ENCODE measurements around the gene CD48. TPM values are rescaled to one million over a fixed set of nuclear protein-coding genes. Genes with fewer than 3 reads are reported as not detected.

The CD48 gene
- total and polyA plus RNA-seq, 2 of the 4 experiments (the other 2 are of a cell fraction) = not detected

DNA sequence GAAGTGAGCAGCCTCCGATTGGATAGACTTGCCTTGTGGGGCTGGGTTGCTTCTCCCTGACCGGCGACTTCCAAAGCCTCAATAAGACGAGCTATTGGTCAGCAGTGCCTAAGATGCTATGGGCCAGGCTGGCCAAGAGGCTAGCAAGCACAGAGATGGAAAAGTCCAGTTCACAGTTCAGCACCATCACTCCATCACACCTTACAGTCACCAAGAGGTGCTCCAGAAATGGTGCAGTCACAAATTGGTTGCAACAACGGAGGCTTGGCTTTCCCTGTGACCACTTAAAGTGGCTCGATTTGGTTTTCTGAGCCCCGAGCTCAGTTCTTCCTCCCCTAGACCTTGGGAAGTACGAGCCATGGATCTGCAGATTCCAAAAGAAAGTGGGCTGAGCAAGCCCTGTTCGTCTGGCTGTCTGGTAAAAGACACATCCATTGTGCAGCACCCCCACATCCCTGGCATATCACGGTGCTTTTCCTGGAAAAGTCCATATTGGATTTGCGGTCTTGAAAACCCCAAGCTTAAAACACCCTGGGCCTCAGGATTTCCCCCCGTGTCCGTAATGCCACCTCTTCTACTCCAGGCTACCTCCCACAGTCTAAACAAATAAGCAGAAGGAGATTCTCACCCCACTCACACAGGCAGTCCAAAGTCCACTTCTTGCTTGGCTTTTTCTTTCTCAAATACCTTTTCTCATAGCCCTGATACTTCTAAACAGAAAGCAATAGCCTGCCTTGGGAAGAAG lies 66.1 kb downstream of the CD48 start:
- no peaks in the 10 kb centered on the region for H3K79me1 ChIP-seq (ENCODE audit: low read depth in 1 of 2, low read length in 2 of 2)
- no peak overlapping the region for H2BK120ac ChIP-seq (ENCODE audit: low read depth, low read length)
- no peak overlapping the region for H3K27ac ChIP-seq (ENCODE audit: insufficient read depth, low read length)
- no peak overlapping the region for H2BK5ac ChIP-seq (ENCODE audit: low read depth, low read length, poor library complexity, severe bottlenecking)
- in situ Hi-C loops (cut with MboI; ENCODE audit: low sequenced_read_pairs) = no loop called here
- no peak overlapping the region for H2BK15ac ChIP-seq (ENCODE audit: low read depth, low read length)
- no peak overlapping the region for H3K4me3 ChIP-seq (ENCODE audit: insufficient read depth, low read depth, low read length)
- intact Hi-C loops (cut with micrococcal nuclease) = no loop called here
- no peaks in the 10 kb centered on the region; the same call in 1 of the 2 replicates for H3K27me3 ChIP-seq (ENCODE audit: control insufficient read depth, insufficient read depth, low read length)
- H3K9ac ChIP-seq (ENCODE audit: low read depth, low read length) = no peak overlapping the region
- WGBS, 2 experiments (ENCODE audit: extremely low coverage in 2 of 2, insufficient read length in 1 of 2) = 54% methylated on average over 9 of the region's 13 CpGs; no CpG with 5 or more reads in 1 of the 2 experiments
- no peaks in the 10 kb centered on the region for H4K20me1 ChIP-seq (ENCODE audit: insufficient read depth, low read length)
- dilution Hi-C loops (cut with HindIII; ENCODE audit: low sequenced_read_pairs, unreplicated experiment) = no loop called here
- CTCF ChIA-PET = no interaction called here
- H3K4ac ChIP-seq (ENCODE audit: low read depth, low read length) = no peak overlapping the region
- no peak overlapping the region for H2AFZ ChIP-seq (replicated peaks; ENCODE audit: low read length, poor library complexity)
- no peaks in the 10 kb centered on the region for H3K4me1 ChIP-seq (ENCODE audit: control insufficient read depth, insufficient read depth, low read length)
- H3K36me3 ChIP-seq (ENCODE audit: control insufficient read depth, insufficient read depth, low read length) = no peaks in the 10 kb centered on the region
- no TSS peak for BruUV-seq (replicated peaks)
- H4K91ac ChIP-seq (ENCODE audit: insufficient read depth, low read depth, low read length) = no peak overlapping the region
- ATAC-seq (ENCODE audit: low read depth) (no peak), DNase-seq (no peak)
- H3K4me2 ChIP-seq (ENCODE audit: low read depth, low read length) = no peak overlapping the region
- no peak overlapping the region for H2AK9ac ChIP-seq (replicated peaks; ENCODE audit: low read depth, low read length, poor library complexity)
- no peaks in the 10 kb centered on the region for H3K9me3 ChIP-seq (ENCODE audit: control insufficient read depth, insufficient read depth, low read length)
- no peak overlapping the region for H2AK5ac ChIP-seq (ENCODE audit: low read depth, low read length)
- H3K56ac ChIP-seq (ENCODE audit: extremely low read depth, insufficient read depth, low read length) = no peak overlapping the region
- POLR2A ChIA-PET (ENCODE audit: unreplicated experiment) = no interaction called here
- no peaks in the 10 kb centered on the region for H3K9me1 ChIP-seq (ENCODE audit: insufficient read depth, low read length)
- H4K8ac ChIP-seq (ENCODE audit: low read depth in 2 of 2, low read length in 2 of 2) = no peak overlapping the region
- H3K23ac ChIP-seq (ENCODE audit: low read depth, low read length) = no peak overlapping the region
- H2BK20ac ChIP-seq (ENCODE audit: low read depth, low read length) = no peak overlapping the region
- no peak overlapping the region for H3K14ac ChIP-seq (replicated peaks; ENCODE audit: low read depth, low read length)
- TF ChIP-seq SMC3 (IDR thresholded peaks at IDR 0.05; ENCODE audit: low read depth, low read length) (no peak), MXI1 (IDR thresholded peaks at IDR 0.05; ENCODE audit: borderline replicate concordance, low read depth, low read length) (no peak), RFX5 (IDR thresholded peaks at IDR 0.05; ENCODE audit: low read depth, low read length) (no peak), MAFK (IDR thresholded peaks at IDR 0.05; ENCODE audit: low read depth, low read length) (no peak), CEBPB (IDR thresholded peaks at IDR 0.05; ENCODE audit: low read depth, low read length) (no peak), BHLHE40 (IDR thresholded peaks at IDR 0.05; ENCODE audit: low read depth, low read length) (no peak), POLR2A (IDR thresholded peaks at IDR 0.05; ENCODE audit: low read depth, low read length) (no peak), RCOR1 (IDR thresholded peaks at IDR 0.05; ENCODE audit: insufficient replicate concordance, low read length) (no peak), CHD1 (IDR thresholded peaks at IDR 0.05; ENCODE audit: low read depth, low read length) (no peak), MAZ (IDR thresholded peaks at IDR 0.05; ENCODE audit: borderline replicate concordance, low read depth, low read length) (no peak)
- TF ChIP-seq, protein P1, sequence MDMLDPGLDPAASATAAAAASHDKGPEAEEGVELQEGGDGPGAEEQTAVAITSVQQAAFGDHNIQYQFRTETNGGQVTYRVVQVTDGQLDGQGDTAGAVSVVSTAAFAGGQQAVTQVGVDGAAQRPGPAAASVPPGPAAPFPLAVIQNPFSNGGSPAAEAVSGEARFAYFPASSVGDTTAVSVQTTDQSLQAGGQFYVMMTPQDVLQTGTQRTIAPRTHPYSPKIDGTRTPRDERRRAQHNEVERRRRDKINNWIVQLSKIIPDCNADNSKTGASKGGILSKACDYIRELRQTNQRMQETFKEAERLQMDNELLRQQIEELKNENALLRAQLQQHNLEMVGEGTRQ (IDR thresholded peaks at IDR 0.05; ENCODE audit: low read depth, low read length) = no peak
- TF ChIP-seq, protein P2, sequence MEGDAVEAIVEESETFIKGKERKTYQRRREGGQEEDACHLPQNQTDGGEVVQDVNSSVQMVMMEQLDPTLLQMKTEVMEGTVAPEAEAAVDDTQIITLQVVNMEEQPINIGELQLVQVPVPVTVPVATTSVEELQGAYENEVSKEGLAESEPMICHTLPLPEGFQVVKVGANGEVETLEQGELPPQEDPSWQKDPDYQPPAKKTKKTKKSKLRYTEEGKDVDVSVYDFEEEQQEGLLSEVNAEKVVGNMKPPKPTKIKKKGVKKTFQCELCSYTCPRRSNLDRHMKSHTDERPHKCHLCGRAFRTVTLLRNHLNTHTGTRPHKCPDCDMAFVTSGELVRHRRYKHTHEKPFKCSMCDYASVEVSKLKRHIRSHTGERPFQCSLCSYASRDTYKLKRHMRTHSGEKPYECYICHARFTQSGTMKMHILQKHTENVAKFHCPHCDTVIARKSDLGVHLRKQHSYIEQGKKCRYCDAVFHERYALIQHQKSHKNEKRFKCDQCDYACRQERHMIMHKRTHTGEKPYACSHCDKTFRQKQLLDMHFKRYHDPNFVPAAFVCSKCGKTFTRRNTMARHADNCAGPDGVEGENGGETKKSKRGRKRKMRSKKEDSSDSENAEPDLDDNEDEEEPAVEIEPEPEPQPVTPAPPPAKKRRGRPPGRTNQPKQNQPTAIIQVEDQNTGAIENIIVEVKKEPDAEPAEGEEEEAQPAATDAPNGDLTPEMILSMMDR (conservative IDR thresholded peaks at IDR 0.05; ENCODE audit: low read depth, low read length) = no peak
- no peak overlapping the region for H4K5ac ChIP-seq (ENCODE audit: low read depth, low read length)
- no peak overlapping the region for H3K18ac ChIP-seq (ENCODE audit: low read depth, low read length)
